Fibroblast of gingiva (primary cell): ENCODE data around the gene SLITRK5.

ENCODE experiments used
- DNase-seq: peaks from one replicate; pipeline ENCODE4 v3.0.0-alpha.2; 2011; ENCODE audit warnings: low read depth

Gene SLITRK5, protein sequence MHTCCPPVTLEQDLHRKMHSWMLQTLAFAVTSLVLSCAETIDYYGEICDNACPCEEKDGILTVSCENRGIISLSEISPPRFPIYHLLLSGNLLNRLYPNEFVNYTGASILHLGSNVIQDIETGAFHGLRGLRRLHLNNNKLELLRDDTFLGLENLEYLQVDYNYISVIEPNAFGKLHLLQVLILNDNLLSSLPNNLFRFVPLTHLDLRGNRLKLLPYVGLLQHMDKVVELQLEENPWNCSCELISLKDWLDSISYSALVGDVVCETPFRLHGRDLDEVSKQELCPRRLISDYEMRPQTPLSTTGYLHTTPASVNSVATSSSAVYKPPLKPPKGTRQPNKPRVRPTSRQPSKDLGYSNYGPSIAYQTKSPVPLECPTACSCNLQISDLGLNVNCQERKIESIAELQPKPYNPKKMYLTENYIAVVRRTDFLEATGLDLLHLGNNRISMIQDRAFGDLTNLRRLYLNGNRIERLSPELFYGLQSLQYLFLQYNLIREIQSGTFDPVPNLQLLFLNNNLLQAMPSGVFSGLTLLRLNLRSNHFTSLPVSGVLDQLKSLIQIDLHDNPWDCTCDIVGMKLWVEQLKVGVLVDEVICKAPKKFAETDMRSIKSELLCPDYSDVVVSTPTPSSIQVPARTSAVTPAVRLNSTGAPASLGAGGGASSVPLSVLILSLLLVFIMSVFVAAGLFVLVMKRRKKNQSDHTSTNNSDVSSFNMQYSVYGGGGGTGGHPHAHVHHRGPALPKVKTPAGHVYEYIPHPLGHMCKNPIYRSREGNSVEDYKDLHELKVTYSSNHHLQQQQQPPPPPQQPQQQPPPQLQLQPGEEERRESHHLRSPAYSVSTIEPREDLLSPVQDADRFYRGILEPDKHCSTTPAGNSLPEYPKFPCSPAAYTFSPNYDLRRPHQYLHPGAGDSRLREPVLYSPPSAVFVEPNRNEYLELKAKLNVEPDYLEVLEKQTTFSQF

DNA sequence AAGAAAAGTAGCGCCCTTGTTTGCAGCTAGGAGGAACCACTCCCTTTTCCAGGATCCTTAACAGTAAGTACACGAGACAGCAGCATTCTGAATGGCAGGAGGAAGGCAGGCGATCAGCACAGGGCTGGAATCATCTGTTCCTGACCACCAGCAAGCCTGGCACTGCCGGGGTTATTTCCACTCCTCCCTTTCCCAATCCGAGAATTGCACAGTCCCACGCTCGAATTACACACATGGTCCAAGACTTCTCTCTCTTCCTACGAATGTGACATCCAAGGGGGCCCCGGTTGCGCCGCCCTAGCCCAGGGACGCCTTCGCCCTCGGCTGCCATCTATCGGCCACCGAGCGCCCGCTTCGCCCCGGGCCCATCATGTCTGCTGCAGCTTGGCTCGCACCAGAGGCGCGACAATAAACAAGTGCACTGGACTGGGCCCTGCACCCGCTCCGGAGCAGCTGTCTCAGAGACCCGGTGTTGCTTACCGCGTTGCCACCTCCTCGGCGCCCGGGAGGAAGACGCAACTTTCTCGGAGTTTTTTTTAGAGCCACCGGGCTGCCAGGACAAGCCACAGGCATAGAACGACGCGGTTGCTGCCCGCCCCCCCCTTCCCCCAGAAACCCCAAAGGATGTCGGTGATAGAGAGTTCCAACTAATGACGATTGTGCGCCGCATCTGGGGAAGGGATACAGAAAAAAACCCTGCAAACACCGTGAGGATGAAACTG lies at the start of gene SLITRK5:
TSS of gene SLITRK5 (plus strand) at position 341 of the 722 bp plus-strand sequence. CDS start 4,018 bp downstream, outside the sequence.
- peak; percentile 95 for DNase-seq

GRCh38 chr13:87622971-87623370 lies 48.2 kb upstream of the SLITRK5 start:
- no peak for DNase-seq

DNA sequence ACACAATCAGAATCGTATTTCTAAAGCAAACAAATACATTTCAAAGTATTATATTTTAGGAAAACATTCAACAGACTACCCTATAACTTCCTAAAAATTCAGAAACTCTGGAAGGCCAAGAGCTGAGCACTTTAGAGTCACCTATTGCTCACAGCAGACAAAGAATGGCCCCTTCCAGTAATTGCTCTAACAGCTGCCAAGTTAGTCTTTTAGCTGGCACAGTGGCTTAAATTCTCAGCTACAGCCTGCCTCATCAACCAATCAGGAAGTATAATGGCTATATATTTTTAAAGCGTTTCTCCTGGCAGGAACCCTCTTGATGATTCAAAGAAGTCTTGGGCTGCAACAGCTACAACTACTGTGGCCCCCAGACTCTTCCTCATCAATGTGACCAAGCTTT lies 14.9 kb upstream of the SLITRK5 start:
- no peak for DNase-seq

GRCh38 chr13:87661471-87661870 lies 9.7 kb upstream of the SLITRK5 start:
- peak; percentile 13 for DNase-seq

DNA sequence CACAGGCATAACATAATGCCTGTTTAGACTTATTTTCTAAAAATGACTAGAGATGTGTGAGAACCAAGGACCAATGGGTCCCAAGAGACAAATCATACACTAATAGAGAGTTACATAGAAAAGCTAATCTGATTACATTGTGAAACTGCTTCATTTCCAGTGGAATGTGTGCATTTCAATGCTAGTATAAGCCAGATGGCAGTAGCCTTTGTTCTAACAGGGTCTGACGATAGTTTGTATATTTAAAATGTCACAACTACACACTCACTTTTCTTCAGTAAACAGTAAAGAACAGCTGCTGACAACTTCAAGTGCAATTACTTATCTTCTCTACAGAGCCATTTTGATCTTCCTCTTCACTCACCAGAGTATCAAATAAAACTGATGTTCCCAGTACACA lies 4.3 kb upstream of the SLITRK5 start:
- peak; percentile 46 for DNase-seq

- no peak for DNase-seq
These were observed 3.5 kb upstream of the SLITRK5 start for GRCh38 chr13:87667686-87668085.

- peak; percentile 38 for DNase-seq
These were observed 1.7 kb upstream of the SLITRK5 start for GRCh38 chr13:87669379-87669978.

- peak; percentile 2 for DNase-seq
These were observed 808 bp downstream of the SLITRK5 start for GRCh38 chr13:87671753-87672605.

DNA sequence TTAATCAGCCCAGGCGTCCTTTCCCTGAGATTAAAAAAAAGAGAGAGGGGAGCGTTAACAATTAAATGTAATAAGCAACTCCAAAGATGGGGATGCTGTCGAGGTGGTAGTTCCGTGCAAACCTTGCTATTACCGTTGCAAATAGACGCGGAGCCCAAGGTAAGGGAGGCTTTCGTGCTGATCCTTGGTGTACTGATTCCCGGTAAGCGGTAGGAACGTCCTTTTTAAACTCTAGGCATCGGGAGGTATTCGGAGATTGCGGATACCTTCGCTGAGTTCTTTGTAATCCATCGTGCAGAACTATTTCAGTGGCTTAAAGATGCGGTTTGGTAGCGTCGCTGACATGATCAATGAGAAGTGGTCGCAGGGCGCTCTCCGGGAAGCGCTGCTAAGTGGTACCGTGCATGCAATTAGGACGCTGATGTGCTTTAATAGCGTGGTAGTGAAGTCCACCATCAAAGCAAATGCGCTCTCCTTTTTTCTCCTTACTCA lies 3.1 kb downstream of the SLITRK5 start:
- DNase-seq, result peak; percentile 5

DNA sequence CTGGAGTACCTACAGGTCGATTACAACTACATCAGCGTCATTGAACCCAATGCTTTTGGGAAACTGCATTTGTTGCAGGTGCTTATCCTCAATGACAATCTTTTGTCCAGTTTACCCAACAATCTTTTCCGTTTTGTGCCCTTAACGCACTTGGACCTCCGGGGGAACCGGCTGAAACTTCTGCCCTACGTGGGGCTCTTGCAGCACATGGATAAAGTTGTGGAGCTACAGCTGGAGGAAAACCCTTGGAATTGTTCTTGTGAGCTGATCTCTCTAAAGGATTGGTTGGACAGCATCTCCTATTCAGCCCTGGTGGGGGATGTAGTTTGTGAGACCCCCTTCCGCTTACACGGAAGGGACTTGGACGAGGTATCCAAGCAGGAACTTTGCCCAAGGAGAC lies 4.7 kb downstream of the SLITRK5 start:
- DNase-seq, result no peak

- peak; percentile 1 for DNase-seq
These were observed 5.3 kb downstream of the SLITRK5 start for GRCh38 chr13:87676254-87677042.

DNA sequence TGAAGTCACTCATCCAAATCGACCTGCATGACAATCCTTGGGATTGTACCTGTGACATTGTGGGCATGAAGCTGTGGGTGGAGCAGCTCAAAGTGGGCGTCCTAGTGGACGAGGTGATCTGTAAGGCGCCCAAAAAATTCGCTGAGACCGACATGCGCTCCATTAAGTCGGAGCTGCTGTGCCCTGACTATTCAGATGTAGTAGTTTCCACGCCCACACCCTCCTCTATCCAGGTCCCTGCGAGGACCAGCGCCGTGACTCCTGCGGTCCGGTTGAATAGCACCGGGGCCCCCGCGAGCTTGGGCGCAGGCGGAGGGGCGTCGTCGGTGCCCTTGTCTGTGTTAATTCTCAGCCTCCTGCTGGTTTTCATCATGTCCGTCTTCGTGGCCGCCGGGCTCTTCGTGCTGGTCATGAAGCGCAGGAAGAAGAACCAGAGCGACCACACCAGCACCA lies 5.9 kb downstream of the SLITRK5 start:
- peak; percentile 3 for DNase-seq

GRCh38 chr13:87677496-87678371 lies 6.6 kb downstream of the SLITRK5 start:
- DNase-seq, result peak; percentile 6

DNA sequence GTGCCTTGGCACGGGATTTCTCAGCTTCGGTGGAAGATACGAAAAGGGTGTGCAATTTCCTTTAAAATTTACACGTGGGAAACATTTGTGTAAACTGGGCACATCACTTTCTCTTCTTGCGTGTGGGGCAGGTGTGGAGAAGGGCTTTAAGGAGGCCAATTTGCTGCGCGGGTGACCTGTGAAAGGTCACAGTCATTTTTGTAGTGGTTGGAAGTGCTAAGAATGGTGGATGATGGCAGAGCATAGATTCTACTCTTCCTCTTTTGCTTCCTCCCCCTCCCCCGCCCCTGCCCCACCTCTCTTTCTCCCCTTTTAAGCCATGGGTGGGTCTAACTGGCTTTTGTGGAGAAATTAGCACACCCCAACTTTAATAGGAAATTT lies 7.2 kb downstream of the SLITRK5 start:
- no peak for DNase-seq

- DNase-seq, result peak; percentile 7
These were observed 9.1 kb downstream of the SLITRK5 start for GRCh38 chr13:87680298-87680697.

DNA sequence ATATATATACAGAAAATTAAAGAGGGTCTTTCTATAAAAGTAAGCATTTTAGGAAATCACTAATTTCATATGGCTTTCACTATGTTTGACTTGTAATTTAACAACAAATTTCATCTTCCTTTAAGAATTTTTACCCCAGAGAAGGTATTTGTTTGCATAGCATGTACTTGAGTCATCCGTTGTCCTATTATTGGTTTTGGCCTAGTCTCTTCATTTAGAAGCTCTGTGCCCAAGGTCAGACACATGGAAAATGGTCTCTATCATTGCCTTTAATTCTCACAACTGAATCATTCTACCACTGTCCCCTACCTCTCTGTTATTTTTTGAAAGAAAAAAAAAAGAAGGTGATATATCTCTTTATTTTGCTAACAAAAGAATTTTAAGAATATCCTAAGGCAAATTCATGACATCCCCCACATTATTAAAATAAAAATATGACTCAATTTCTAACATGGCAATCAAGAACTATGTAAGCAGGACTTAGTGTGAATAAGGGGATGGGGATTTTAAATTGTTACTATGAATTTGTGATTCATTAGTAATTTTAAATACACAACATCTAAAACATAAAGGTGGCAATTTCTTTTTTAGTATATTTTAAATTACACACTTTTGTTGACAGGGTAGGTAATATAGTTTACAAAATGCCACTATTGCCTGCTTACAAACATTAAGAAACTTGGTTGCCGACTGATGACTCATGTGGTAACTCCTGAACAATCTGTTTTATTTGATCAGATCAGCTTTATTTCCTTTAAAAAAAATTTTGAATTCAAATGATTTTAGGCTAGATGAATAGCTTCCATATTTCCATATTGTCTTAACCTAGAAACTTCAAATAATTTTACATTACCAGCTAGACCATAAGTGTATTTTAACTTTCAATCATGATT lies 13.9 kb downstream of the SLITRK5 start:
- peak; percentile 63 for DNase-seq

DNA sequence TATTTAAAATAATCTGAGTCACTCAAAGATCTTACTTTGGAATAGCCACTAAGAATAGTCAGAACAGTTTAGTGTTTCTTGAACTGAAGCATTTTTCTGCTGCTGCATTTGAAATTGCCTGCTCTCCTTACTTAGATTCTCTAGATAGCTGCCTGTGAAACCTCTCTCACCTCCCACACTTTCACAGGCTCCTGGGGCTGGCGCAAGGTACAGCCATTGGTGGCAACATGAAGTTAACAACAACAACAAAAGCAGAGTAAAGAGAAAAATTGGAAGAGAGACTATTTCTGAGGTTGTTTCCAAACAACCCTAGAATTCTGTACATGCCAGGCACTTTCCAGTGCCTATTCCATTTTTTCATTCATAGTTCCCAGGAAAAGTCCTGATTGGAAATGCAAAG lies 25.3 kb downstream of the SLITRK5 start:
- no peak for DNase-seq

DNA sequence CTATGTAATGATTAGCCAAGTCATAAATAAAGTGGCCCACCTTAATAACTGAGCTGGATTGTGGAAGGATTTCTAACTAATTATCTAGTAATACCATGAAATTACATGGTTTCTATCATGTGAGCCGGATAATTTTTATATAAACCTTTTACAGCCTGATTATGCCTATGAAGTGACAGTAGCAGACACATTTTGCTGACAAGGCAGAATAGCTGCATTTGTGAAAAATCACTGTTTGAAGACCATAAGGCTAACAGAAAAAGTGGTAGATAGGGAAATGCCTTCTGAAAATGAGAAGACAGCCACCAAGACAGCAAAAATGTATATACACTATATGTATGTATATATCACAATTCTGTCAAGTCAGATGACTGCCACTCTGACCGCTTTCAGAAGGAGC lies 27.1 kb downstream of the SLITRK5 start:
- no peak for DNase-seq
